Heart left ventricle (tissue), 13 donors: ENCODE measurements around the gene PAGE3.

Experiments
- POLR2A ChIP-seq, 2 donors: fragments of 450-650 bp; IDR thresholded peaks; one replicate each; pipeline ENCODE4 v1.6.1; 2017; ENCODE audit warnings: antibody characterized with exemption in 2 of 2, mild to moderate bottlenecking in 2 of 2, moderate library complexity in 2 of 2
- TF ChIP-seq, protein P1 (sequence below), 12 donors: fragments of 200-600 bp; sonication (generic) in 4 of 12; IDR thresholded peaks; one replicate each; pipeline versions ENCODE4 v1.5.0 to v1.8.0; 2018 to 2022; ENCODE audit warnings: antibody characterized with exemption in 12 of 12, mild to moderate bottlenecking in 5 of 12
- donor health status: ischemic (EF 13 %, LVEDD 7.1; RV severe dilation, severe dysfunction).
- donor health status: DM: no; HTN: yes; CAD: no.
- donor health status: DM: no; HTN: no; CAD: no.
- donor health status: ischemic (EF 25% LVEDD 6.9; RV normal size, moderate dysfunction).
- donor health status: ischemic (EF 25% LVEDD 5.7; RV mildly dilated, moderate dysfunction).
- donor health status: ischemic (EF 35%, LVEDD 5.7; RV mildly dilated, moderate dysfunction).
- donor health status: nonischemic (EF 11% LVEDD 7.7; RV severe dilation, severe dysfunction).
- donor health status: DM: yes; HTN: yes; CAD: no.
- donor health status: PGD.
- donor health status: ischemic (EF 29% LVEDD 5.4; RV normal size, mild dysfunction).
- donor health status: nonischemic (EF 23%, LVEDD 6.1; RV moderate dilation, normal function).

DNA sequence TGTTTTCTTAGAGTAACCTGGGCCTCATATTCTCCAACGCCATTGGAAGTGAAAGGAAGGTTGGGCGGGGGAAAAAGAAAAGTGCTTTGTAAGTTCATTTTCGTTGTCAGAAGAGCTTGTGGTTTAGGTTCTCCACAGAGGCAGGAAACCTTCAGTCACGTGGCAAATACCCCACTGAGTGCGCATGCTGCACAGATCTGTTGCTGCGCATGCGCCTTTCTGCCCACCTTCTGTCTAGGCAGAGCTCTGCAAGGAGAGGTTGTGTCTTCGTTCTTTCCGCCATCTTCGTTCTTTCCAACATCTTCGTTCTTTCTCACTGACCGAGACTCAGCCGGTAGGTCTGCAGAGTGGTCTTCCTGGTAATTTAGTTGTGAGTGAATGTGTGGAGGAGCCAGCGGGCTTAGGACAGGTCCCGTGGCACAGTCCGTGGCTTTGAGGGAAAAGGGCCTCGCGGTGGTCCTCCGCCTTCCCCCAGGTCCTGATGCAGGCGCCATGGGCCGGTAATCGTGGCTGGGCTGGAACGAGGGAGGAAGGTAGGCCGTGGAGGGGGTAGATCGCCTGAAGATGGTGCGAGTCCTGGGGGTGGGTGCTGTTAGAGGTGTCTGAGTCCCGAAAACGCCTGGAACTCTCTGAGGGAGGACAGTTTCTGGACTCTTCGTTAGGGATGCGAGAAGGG is 44.5 kb downstream of the PAGE3 start, which contains the start of gene PAGE5:
- TF ChIP-seq POLR2A (IDR thresholded peaks at IDR 0.05), result no peak
- TF ChIP-seq, protein P1, sequence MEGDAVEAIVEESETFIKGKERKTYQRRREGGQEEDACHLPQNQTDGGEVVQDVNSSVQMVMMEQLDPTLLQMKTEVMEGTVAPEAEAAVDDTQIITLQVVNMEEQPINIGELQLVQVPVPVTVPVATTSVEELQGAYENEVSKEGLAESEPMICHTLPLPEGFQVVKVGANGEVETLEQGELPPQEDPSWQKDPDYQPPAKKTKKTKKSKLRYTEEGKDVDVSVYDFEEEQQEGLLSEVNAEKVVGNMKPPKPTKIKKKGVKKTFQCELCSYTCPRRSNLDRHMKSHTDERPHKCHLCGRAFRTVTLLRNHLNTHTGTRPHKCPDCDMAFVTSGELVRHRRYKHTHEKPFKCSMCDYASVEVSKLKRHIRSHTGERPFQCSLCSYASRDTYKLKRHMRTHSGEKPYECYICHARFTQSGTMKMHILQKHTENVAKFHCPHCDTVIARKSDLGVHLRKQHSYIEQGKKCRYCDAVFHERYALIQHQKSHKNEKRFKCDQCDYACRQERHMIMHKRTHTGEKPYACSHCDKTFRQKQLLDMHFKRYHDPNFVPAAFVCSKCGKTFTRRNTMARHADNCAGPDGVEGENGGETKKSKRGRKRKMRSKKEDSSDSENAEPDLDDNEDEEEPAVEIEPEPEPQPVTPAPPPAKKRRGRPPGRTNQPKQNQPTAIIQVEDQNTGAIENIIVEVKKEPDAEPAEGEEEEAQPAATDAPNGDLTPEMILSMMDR (IDR thresholded peaks at IDR 0.05), result no peak
